GM12878 (cell line): ENCODE results near the gene NLGN2. TPM values are rescaled to one million over a fixed set of nuclear protein-coding genes. Genes with fewer than 3 reads are reported as not detected.
A peak's percentile ranks its signal among the peaks of the same experiment; 100 is the strongest.

Source experiments
- ATAC-seq: fragments of 200-7000 bp; cut with Tn5 transposase; 3 replicates; pipeline ENCODE4 v1.9.1; 2020; ENCODE audit warnings: mild to moderate bottlenecking, moderate library complexity
- BruUV-seq: library from RNA; stranded (reverse); fragments of 400-500 nt; replicated peaks from 2 replicates; lab custom pipeline; 2021; lab: Mats Ljungman, UMichigan
- CTCF ChIA-PET: fragments of 300-600 bp; sonication (Branson Sonifier 250); formaldehyde crosslinking; extraction: SDS; loops from one replicate; lab custom pipeline; 2021; ENCODE audit warnings: inconsistent platforms; lab: Yijun Ruan, JAX
- POLR2A ChIA-PET: fragments of 350-600 bp; formaldehyde crosslinking; extraction: SDS; loops from one replicate; lab custom pipeline; 2021; ENCODE audit warnings: inconsistent platforms; lab: Charles Lee
- RAD21 ChIA-PET: fragments of 300-600 bp; sonication (Branson Sonifier 250); formaldehyde crosslinking; loops from one replicate; lab custom pipeline; 2023; ENCODE audit warnings: antibody characterized with exemption; ENCODE audit not compliant: unreplicated experiment; lab: Charles Lee
- SMC1A ChIA-PET: fragments of 300-600 bp; sonication (Branson Sonifier 250); formaldehyde crosslinking; loops from one replicate; lab custom pipeline; 2023; ENCODE audit not compliant: unreplicated experiment, uncharacterized antibody; lab: Charles Lee
- DNase-seq: peaks from one replicate; pipeline ENCODE4 v3.0.0-alpha.2; 2011; ENCODE audit warnings: low read depth, low spot score
- FAIRE-seq: peaks from 3 replicates; lab custom pipeline; 2011; peaks lifted over from hg19 to GRCh38; lab: Jason Lieb, UNC
- H2AFZ ChIP-seq: 2 replicates; pipeline ENCODE4 v1.6.0; 2011; ENCODE audit warnings: low read depth, low read length, control low read depth; ENCODE audit not compliant: control insufficient read depth
- H3K27ac ChIP-seq: 2 replicates; pipeline ENCODE4 v1.5.1; 2011; ENCODE audit warnings: control low read depth; ENCODE audit not compliant: control insufficient read depth, insufficient read depth
- H3K27me3 ChIP-seq, 2 experiments: replicated peaks in 1 of 2; 2 replicates each; pipeline versions ENCODE4 v1.6.0 to v1.6.1; 2011; ENCODE audit warnings: low read length in 1 of 2; ENCODE audit not compliant: control insufficient read depth in 2 of 2, insufficient read depth in 2 of 2
- H3K36me3 ChIP-seq, 2 experiments: 2 replicates each; pipeline ENCODE4 v1.5.1; 2011; ENCODE audit warnings: low read length in 1 of 2; ENCODE audit not compliant: control insufficient read depth in 2 of 2, insufficient read depth in 2 of 2
- H3K4me1 ChIP-seq: 2 replicates; pipeline ENCODE4 v1.6.1; 2011; ENCODE audit warnings: mild to moderate bottlenecking, low read length, moderate library complexity, mixed read lengths; ENCODE audit not compliant: control insufficient read depth, insufficient read depth
- H3K4me2 ChIP-seq: 2 replicates; pipeline ENCODE4 v1.6.0; 2011; ENCODE audit warnings: control low read depth; ENCODE audit not compliant: control insufficient read depth, insufficient read depth
- H3K4me3 ChIP-seq: fragments of 200-600 bp; sonication (generic); 2 replicates; pipeline ENCODE4 v1.5.1; 2016
- H3K79me2 ChIP-seq: 2 replicates; pipeline ENCODE4 v1.6.0; 2011; ENCODE audit warnings: low read length; ENCODE audit not compliant: control insufficient read depth, insufficient read depth
- H3K9ac ChIP-seq: 2 replicates; pipeline ENCODE4 v1.8.0; 2011; ENCODE audit warnings: low read length, control low read depth, mixed read lengths; ENCODE audit not compliant: control insufficient read depth, insufficient read depth
- H3K9me3 ChIP-seq: replicated peaks from 3 replicates; pipeline ENCODE4 v1.5.1; 2011; ENCODE audit warnings: mild to moderate bottlenecking, low read length; ENCODE audit not compliant: control insufficient read depth, insufficient read depth
- H4K20me1 ChIP-seq: 2 replicates; pipeline ENCODE4 v1.6.0; 2011; ENCODE audit not compliant: control insufficient read depth, insufficient read depth
- BHLHE40 ChIP-seq, 2 experiments: fragments of 450-650 bp in 1 of 2; IDR thresholded peaks; 2 replicates each; pipeline ENCODE4 v1.6.1; 2011 to 2017; ENCODE audit warnings: low read depth in 2 of 2, borderline replicate concordance in 1 of 2, improper control_type of control experiment in 1 of 2, low read length in 1 of 2, mild to moderate bottlenecking in 1 of 2
- CREM ChIP-seq: IDR thresholded peaks from 2 replicates; pipeline ENCODE4 v1.6.1; 2014; ENCODE audit warnings: antibody characterized with exemption, low read depth
- ELK1 ChIP-seq: IDR thresholded peaks from 2 replicates; pipeline ENCODE4 v1.6.1; 2012; ENCODE audit warnings: low read depth, low read length, improper control_type of control experiment
- NR2C1 ChIP-seq: fragments of 450-650 bp; IDR thresholded peaks from 2 replicates; pipeline ENCODE4 v1.6.1; 2017; ENCODE audit warnings: antibody characterized with exemption, mild to moderate bottlenecking, moderate library complexity
- SMARCA5 ChIP-seq: fragments of 450-650 bp; IDR thresholded peaks from 2 replicates; pipeline ENCODE4 v1.6.1; 2017; ENCODE audit warnings: mild to moderate bottlenecking
- USF2 ChIP-seq: IDR thresholded peaks from 2 replicates; pipeline ENCODE4 v1.6.1; 2011; ENCODE audit warnings: low read depth, low read length, improper control_type of control experiment, borderline replicate concordance
- ZBTB33 ChIP-seq: fragments of 450-650 bp; IDR thresholded peaks from 2 replicates; pipeline ENCODE4 v1.6.1; 2017; ENCODE audit warnings: mild to moderate bottlenecking
- WGBS: methylation state at CpG from one replicate; pipeline ENCODE4 v1.1.6; 2016; ENCODE audit warnings: low lambda C conversion rate; ENCODE audit not compliant: insufficient replicate concordance, insufficient coverage; ENCODE audit errors: missing lambda C conversion rate; 5-methylcytosine and 5-hydroxymethylcytosine counted together
- in situ Hi-C: fragments of 300-500 bp; cut with MboI; formaldehyde crosslinking; loops from 9 replicates; pipeline ENCODE4 v1.14.3; 2018; ENCODE audit warnings: mixed read lengths
- intact Hi-C: fragments of 100-400 bp; cut with micrococcal nuclease; formaldehyde crosslinking; loops from one replicate; pipeline ENCODE4 v1.14.2; 2022; ENCODE audit not compliant: unreplicated experiment
- polyA plus RNA-seq, 11 experiments: library from polyadenylated mRNA; depleted of rRNA in 4 of 11; unstranded in 6 of 11; stranded (reverse) in 5 of 11; fragments of >200 nt; fragmentation: Nextera tagmentation in 4 of 11; fragmentation: Illumina TruSeq in 1 of 11; extraction: Ambion mirVana in 4 of 11; extraction: Trizol in 1 of 11; gene quantifications; 1 replicate in 1 of 11; 2 replicates in 10 of 11; pipeline versions ENCODE4 v1.2.1 to v1.2.3, GENCODE V29; 2011 to 2016; ENCODE audit warnings: inconsistent platforms in 2 of 11, missing spikeins in 2 of 11, low read depth in 1 of 11
- total RNA-seq, 4 experiments: library from RNA; depleted of rRNA in 3 of 4; stranded (reverse); fragments of >200 nt in 3 of 4; fragmentation: Illumina TruSeq in 1 of 4; extraction: Trizol in 1 of 4; gene quantifications; 2 replicates each; pipeline versions ENCODE4 v1.2.1 to v1.2.3, GENCODE V29; 2013 to 2021

The NLGN2 gene
- total and polyA plus RNA-seq, 10 of the 15 experiments (the other 5 are each of a cell fraction or from before 2014, with no cell fraction given): 0.02 to 0.87 (median 0.11) TPM; not detected in 2

DNA sequence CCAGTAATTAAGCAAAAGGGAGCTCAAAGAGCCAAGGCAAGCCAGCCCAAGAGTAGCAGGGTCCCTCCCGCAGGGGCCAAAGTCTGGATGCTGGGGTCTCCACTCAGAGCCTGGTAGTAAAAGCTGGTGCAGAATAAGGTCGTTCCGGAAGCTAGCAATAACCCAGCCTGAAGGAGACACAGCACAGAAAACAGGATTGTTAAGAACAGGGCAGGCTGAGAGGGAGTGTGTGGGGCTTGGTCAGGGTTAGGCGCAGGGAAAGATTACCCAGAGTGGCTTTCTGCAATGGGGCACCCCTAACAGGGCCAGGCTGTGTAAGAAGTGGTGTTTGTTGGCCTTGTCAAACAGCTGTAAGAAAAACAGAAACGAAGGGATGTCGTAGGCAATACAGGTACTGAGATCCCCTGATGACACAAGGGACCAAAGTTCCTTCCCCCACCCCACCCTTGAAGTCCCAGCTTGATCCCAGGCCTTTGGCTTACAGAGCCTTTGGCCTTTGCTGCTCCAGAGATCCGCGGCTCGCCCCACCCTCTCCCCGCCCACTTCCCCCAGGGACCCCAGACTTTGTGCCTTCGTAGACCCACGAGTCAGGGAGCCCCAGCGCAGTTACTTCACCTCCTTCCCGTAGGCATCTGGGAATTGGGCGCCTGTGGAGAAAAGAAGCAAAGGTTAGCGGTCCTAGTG is 4.5 kb upstream of the NLGN2 start (continued):
- TF ChIP-seq ELK1 (no peak), NR2C1 (no peak)
- TF ChIP-seq, all 136 proteins: peak for 0

DNA sequence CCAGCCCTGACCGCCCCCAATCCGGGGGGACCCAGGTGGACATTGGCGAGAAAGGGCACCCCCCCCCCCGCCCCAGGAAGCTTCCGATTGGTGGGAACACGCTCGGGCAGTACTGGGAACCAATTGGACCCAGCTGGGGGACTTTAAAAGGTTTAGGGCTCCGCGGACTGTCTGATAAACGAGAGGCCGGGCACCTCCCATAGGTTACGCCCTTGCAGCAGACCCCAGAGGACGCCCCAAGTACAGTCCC is 4.0 kb upstream of the NLGN2 start:
- WGBS: under 1% methylated on average over 13 of the region's 13 CpGs
- H3K27ac ChIP-seq: peak overlapping the region; percentile 50

More for the DNA sequence above, 4.0 kb upstream of the NLGN2 start:
- Histone ChIP-seq H3K36me3 (no peaks in the 10 kb centered on the region), H3K9ac (peak overlapping the region; percentile 87), H3K4me3 (peak overlapping the region; percentile 85), H3K79me2 (peaks cover 2% of the 10 kb centered on the region), H4K20me1 (no peaks in the 10 kb centered on the region), H2AFZ (peak overlapping the region; percentile 86), H3K4me2 (peak overlapping the region; percentile 70), H3K9me3 (no peaks in the 10 kb centered on the region), H3K27me3 (peaks cover 0 to 6% of the 10 kb centered on the region in 2 experiments; a peak in 2 of 4 replicates), H3K4me1 (peaks cover 3% of the 10 kb centered on the region; the same call in 1 of the 2 replicates)
- DNase-seq: no peak
- intact Hi-C loops: loop anchor here (5.0 kb wide), 1 partner anchor 34 kb away; the partner anchor contains the start of genes FGF11 and TMEM102
- FAIRE-seq: no peak
- SMC1A ChIA-PET: interaction anchor here (0.8 to 2.2 kb wide), 7 partner anchors 31 to 283 kb away, joined by 3 to 8 read pairs (median 3); partner anchors contain the start of genes SAT2, TMEM102 and TP53
- no TSS peak for BruUV-seq
- POLR2A ChIA-PET: interaction anchor here (0.5 to 2.7 kb wide), 19 partner anchors 9 to 1032 kb away, joined by 3 to 23 read pairs (median 4); partner anchors contain the start of genes ACAP1, CD68, FGF11 and NEURL4
- CTCF ChIA-PET: interaction anchor here (0.8 to 2.1 kb wide), 4 partner anchors 32 to 111 kb away, joined by 3 to 8 read pairs (median 4); partner anchors contain the start of genes ACAP1 and TMEM102
- RAD21 ChIA-PET: interaction anchor here (0.6 to 2.2 kb wide), 12 partner anchors 9 to 818 kb away, joined by 3 to 13 read pairs (median 4); partner anchors contain the start of genes ACADVL, ACAP1, PLSCR3 and TMEM102
- in situ Hi-C loops: no loop called here
- peak; percentile 53 for ATAC-seq
- TF ChIP-seq CREM (no peak), USF2 (no peak), SMARCA5 (0 out of 2 replicates have a peak, but pooled peaks have one; percentile 22), BHLHE40 (IDR thresholded peaks at IDR 0.05; ENCODE audit: borderline replicate concordance in 1 of 2, low read depth in 2 of 2, low read length in 1 of 2) (0 out of 4 replicates have a peak, but pooled peaks of 1 of the 2 experiments have one; percentile 20), ZBTB33 (no peak), ELK1 (peak; percentile 42; the same call in 1 of the 2 replicates)
